K562 (cell line): ENCODE data around the gene SORL1-AS1.

Source experiments
- ATAC-seq: fragments of 200-7000 bp; cut with Tn5 transposase; 3 replicates; pipeline ENCODE4 v1.9.1; 2020; ENCODE audit warnings: moderate library complexity
- BruUV-seq: library from RNA; stranded (reverse); fragments of 400-500 nt; replicated peaks from 2 replicates; lab custom pipeline; 2021; lab: Mats Ljungman, UMichigan
- CTCF ChIA-PET: fragments of 300-600 bp; formaldehyde crosslinking; extraction: SDS; loops from one replicate; lab custom pipeline; 2021; ENCODE audit warnings: low intra/inter-chr PET ratio; lab: Yijun Ruan, JAX
- POLR2A ChIA-PET: fragments of 300-600, 350-650 bp; sonication (Branson Sonifier 250); formaldehyde crosslinking; extraction: SDS; loops from one replicate; lab custom pipeline; 2021; ENCODE audit warnings: antibody characterized with exemption, inconsistent platforms; lab: Yijun Ruan, JAX
- DNase-seq, 4 experiments: peaks; one replicate each; pipeline versions ENCODE4 v3.0.0 to v3.0.0-alpha.2; 2011 to 2018; ENCODE audit warnings: low spot score in 3 of 4, mixed read lengths in 3 of 4; ENCODE audit errors: extremely low read depth in 1 of 4
- FAIRE-seq: peaks from 2 replicates; lab custom pipeline; 2011; peaks lifted over from hg19 to GRCh38; lab: Jason Lieb, UNC
- H2AFZ ChIP-seq: 2 replicates; pipeline ENCODE4 v1.6.0; 2011; ENCODE audit warnings: low read depth, low read length, control low read depth, inconsistent platforms
- H3K27ac ChIP-seq: fragments of 200-600 bp; 3 replicates; pipeline ENCODE4 v1.8.0; 2011; ENCODE audit warnings: low read depth, mild to moderate bottlenecking, control low read depth, inconsistent platforms, low read length, moderate library complexity, mixed read lengths; ENCODE audit errors: extremely low read depth
- H3K27me3 ChIP-seq, 2 experiments: fragments of 300-600 bp in 1 of 2; 2 replicates in 1 of 2; 3 replicates in 1 of 2; pipeline versions ENCODE4 v1.6.0 to v1.8.0; 2011; ENCODE audit warnings: inconsistent platforms in 2 of 2, low read length in 2 of 2, mild to moderate bottlenecking in 1 of 2, mixed read lengths in 1 of 2, moderate library complexity in 1 of 2; ENCODE audit not compliant: control insufficient read depth in 2 of 2, insufficient read depth in 2 of 2
- H3K36me3 ChIP-seq: fragments of 300-600 bp; 3 replicates; pipeline ENCODE4 v1.8.0; 2011; ENCODE audit warnings: mild to moderate bottlenecking, low read length, inconsistent platforms; ENCODE audit not compliant: control insufficient read depth, insufficient read depth
- H3K4me1 ChIP-seq, 2 experiments: fragments of 200-600 bp in 1 of 2; replicated peaks in 1 of 2; 2 replicates in 1 of 2; 3 replicates in 1 of 2; pipeline versions ENCODE4 v1.5.1 to v1.8.0; 2011; ENCODE audit warnings: inconsistent platforms in 2 of 2, low read length in 2 of 2, mild to moderate bottlenecking in 1 of 2, mixed read lengths in 1 of 2, moderate library complexity in 1 of 2; ENCODE audit not compliant: control insufficient read depth in 2 of 2, insufficient read depth in 2 of 2
- H3K4me2 ChIP-seq: 2 replicates; pipeline ENCODE4 v1.6.1; 2011; ENCODE audit warnings: low read length, control low read depth, inconsistent platforms, mixed read lengths; ENCODE audit not compliant: insufficient read depth
- H3K4me3 ChIP-seq: fragments of 200-600 bp; sonication (generic), shearing (Covaris generic); 2 replicates; pipeline ENCODE4 v1.5.1; 2016; ENCODE audit warnings: control low read depth, inconsistent platforms
- H3K79me2 ChIP-seq: fragments of 200-600 bp; 3 replicates; pipeline ENCODE4 v1.8.0; 2011; ENCODE audit warnings: low read length, inconsistent platforms; ENCODE audit not compliant: control insufficient read depth, insufficient read depth
- H3K9ac ChIP-seq, 2 experiments: 2 replicates each; pipeline versions ENCODE4 v1.6.0 to v1.6.1; 2011; ENCODE audit warnings: low read depth in 2 of 2, low read length in 2 of 2, control low read depth in 1 of 2, inconsistent platforms in 1 of 2, mild to moderate bottlenecking in 1 of 2, mixed read lengths in 1 of 2; ENCODE audit not compliant: insufficient read depth in 1 of 2
- H3K9me1 ChIP-seq: one replicate; pipeline ENCODE4 v1.6.0; 2011; ENCODE audit warnings: inconsistent platforms, mild to moderate bottlenecking, low read length, moderate library complexity; ENCODE audit not compliant: control insufficient read depth, insufficient read depth
- H3K9me3 ChIP-seq: replicated peaks from 2 replicates; pipeline ENCODE4 v1.5.1; 2011; ENCODE audit warnings: low read depth, low read length, inconsistent platforms; ENCODE audit not compliant: control insufficient read depth, insufficient read depth
- H4K20me1 ChIP-seq: replicated peaks from 2 replicates; pipeline ENCODE4 v1.6.1; 2011; ENCODE audit warnings: low read length, inconsistent platforms, mixed read lengths; ENCODE audit not compliant: control insufficient read depth, insufficient read depth
- CBFB ChIP-seq: sonication (generic); formaldehyde crosslinking; IDR thresholded peaks from 2 replicates; pipeline ENCODE4 v1.4.0; 2020; ENCODE audit warnings: mild to moderate bottlenecking, missing genetic modification reagents
- CBX1 ChIP-seq: sonication (generic); IDR thresholded peaks from 2 replicates; pipeline ENCODE4 v1.6.1; 2016; ENCODE audit warnings: antibody characterized with exemption, low read depth, mild to moderate bottlenecking
- FOXK1 ChIP-seq: sonication (generic); formaldehyde crosslinking; IDR thresholded peaks from 2 replicates; pipeline ENCODE4 v1.8.0; 2022; ENCODE audit warnings: missing genetic modification reagents, mild to moderate bottlenecking, borderline replicate concordance
- MAFG ChIP-seq: fragments of 450-650 bp; conservative IDR thresholded peaks from 2 replicates; pipeline ENCODE4 v1.6.1; 2016; ENCODE audit warnings: missing genetic modification characterization, missing compliant biosample characterization
- MECOM ChIP-seq: fragments of 250-450 bp; sonication (Bioruptor Pico); IDR thresholded peaks from 2 replicates; pipeline ENCODE4 v1.8.0; 2022; ENCODE audit warnings: inconsistent platforms
- OTX1 ChIP-seq: fragments of 450-650 bp; formaldehyde crosslinking; IDR thresholded peaks from 2 replicates; pipeline ENCODE4 v1.4.0; 2022; ENCODE audit warnings: mild to moderate bottlenecking
- RBM39 ChIP-seq: fragments of 200-400 bp; formaldehyde crosslinking; optimal IDR thresholded peaks from 2 replicates; pipeline ENCODE3; 2018; ENCODE audit warnings: low read depth, low read length
- SIN3A ChIP-seq, 2 experiments: fragments of 150-350 bp in 1 of 2; IDR thresholded peaks; 2 replicates each; pipeline ENCODE4 v1.6.1; 2011 to 2016; ENCODE audit warnings: borderline replicate concordance in 2 of 2, low read depth in 2 of 2, low read length in 2 of 2, mild to moderate bottlenecking in 2 of 2, moderate library complexity in 2 of 2; ENCODE audit not compliant: control insufficient read depth in 1 of 2
- THAP12 ChIP-seq: fragments of 250-450 bp; sonication (Bioruptor Pico); IDR thresholded peaks from 2 replicates; pipeline ENCODE4 v1.9.0; 2021; ENCODE audit warnings: mild to moderate bottlenecking, inconsistent platforms
- ZNF134 ChIP-seq: fragments of 250-450 bp; sonication (Bioruptor Pico); conservative IDR thresholded peaks from 2 replicates; pipeline ENCODE4 v1.4.0; 2020
- ZNF224 ChIP-seq: sonication (generic); formaldehyde crosslinking; IDR thresholded peaks from 2 replicates; pipeline ENCODE4 v1.8.0; 2022; ENCODE audit warnings: mild to moderate bottlenecking, missing genetic modification reagents
- ZNF253 ChIP-seq: fragments of 250-450 bp; sonication (Bioruptor Pico); conservative IDR thresholded peaks from 2 replicates; pipeline ENCODE4 v1.6.1; 2021; ENCODE audit warnings: mild to moderate bottlenecking
- ZNF561 ChIP-seq: fragments of 450-650 bp; formaldehyde crosslinking; conservative IDR thresholded peaks from 2 replicates; pipeline ENCODE4 v1.4.0; 2020; ENCODE audit warnings: mild to moderate bottlenecking, moderate library complexity
- WGBS: fragments of 100-300 bp; shearing (Covaris generic); methylation state at CpG from one replicate; pipeline ENCODE4 v1.1.6; 2016; ENCODE audit warnings: low coverage, mixed read lengths; ENCODE audit not compliant: insufficient coverage; ENCODE audit errors: missing lambda C conversion rate; 5-methylcytosine and 5-hydroxymethylcytosine counted together
- in situ Hi-C: fragments of 300-500 bp; cut with MboI; formaldehyde crosslinking; loops from 4 replicates; pipeline ENCODE4 v1.15.0; 2018; ENCODE audit warnings: inconsistent platforms, mixed read lengths
- intact Hi-C: fragments of 100-400 bp; cut with micrococcal nuclease; formaldehyde crosslinking; loops from 2 replicates; pipeline ENCODE4 v1.14.2; 2022
- TF ChIP-seq, protein P1 (sequence below): fragments of 250-450 bp; sonication (Bioruptor Pico); IDR thresholded peaks from 2 replicates; pipeline ENCODE4 v1.8.0; 2022; ENCODE audit warnings: inconsistent platforms, mild to moderate bottlenecking, moderate library complexity, borderline replicate concordance
- TF ChIP-seq, protein P2 (sequence below), 2 experiments: fragments of 450-650 bp in 1 of 2; sonication (generic) in 1 of 2; formaldehyde crosslinking; conservative IDR thresholded peaks; 2 replicates each; pipeline versions ENCODE4 v1.4.0 to v1.8.1; 2020 to 2022; ENCODE audit warnings: mild to moderate bottlenecking in 1 of 2, missing genetic modification reagents in 1 of 2

SORL1-AS1 gene

GRCh38 chr11:121445071-121445768 is 7.5 kb downstream of the SORL1-AS1 start:
- WGBS, result under 1% methylated on average over 14 of the region's 14 CpGs
- ChIA-PET CTCF (no interaction called here), POLR2A (no interaction called here)
- Histone ChIP-seq H3K27me3 (peaks cover 0 to 5% of the 10 kb centered on the region in 2 experiments; a peak in 1 of 5 replicates), H3K79me2 (no peaks in the 10 kb centered on the region), H2AFZ (no peak overlapping the region), H3K27ac (no peak overlapping the region), H3K9me3 (no peaks in the 10 kb centered on the region), H3K4me3 (no peak overlapping the region), H3K9ac (no peak overlapping the region), H3K9me1 (no peaks in the 10 kb centered on the region), H3K4me1 (no peaks in the 10 kb centered on the region), H3K4me2 (no peak overlapping the region), H4K20me1 (no peaks in the 10 kb centered on the region), H3K36me3 (no peaks in the 10 kb centered on the region)
- TF ChIP-seq THAP12 (CRISPR knock-in tag) (no peak), CBX1 (no peak), OTX1 (CRISPR knock-in tag) (no peak), FOXK1 (no peak), ZNF134 (CRISPR knock-in tag) (no peak), RBM39 (no peak), ZNF561 (no peak), ZNF224 (CRISPR knock-in tag) (no peak), SIN3A (IDR thresholded peaks at IDR 0.05; ENCODE audit: borderline replicate concordance in 2 of 2, control insufficient read depth in 1 of 2, low read depth in 2 of 2, low read length in 2 of 2) (no peak), ZNF253 (CRISPR knock-in tag) (no peak), CBFB (CRISPR knock-in tag) (no peak), MAFG (tag) (no peak), MECOM (CRISPR knock-in tag) (no peak)
- TF ChIP-seq, protein P1, sequence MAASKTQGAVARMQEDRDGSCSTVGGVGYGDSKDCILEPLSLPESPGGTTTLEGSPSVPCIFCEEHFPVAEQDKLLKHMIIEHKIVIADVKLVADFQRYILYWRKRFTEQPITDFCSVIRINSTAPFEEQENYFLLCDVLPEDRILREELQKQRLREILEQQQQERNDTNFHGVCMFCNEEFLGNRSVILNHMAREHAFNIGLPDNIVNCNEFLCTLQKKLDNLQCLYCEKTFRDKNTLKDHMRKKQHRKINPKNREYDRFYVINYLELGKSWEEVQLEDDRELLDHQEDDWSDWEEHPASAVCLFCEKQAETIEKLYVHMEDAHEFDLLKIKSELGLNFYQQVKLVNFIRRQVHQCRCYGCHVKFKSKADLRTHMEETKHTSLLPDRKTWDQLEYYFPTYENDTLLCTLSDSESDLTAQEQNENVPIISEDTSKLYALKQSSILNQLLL (CRISPR knock-in tag), result no peak
- TF ChIP-seq, protein P2, sequence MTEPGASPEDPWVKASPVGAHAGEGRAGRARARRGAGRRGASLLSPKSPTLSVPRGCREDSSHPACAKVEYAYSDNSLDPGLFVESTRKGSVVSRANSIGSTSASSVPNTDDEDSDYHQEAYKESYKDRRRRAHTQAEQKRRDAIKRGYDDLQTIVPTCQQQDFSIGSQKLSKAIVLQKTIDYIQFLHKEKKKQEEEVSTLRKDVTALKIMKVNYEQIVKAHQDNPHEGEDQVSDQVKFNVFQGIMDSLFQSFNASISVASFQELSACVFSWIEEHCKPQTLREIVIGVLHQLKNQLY (CRISPR knock-in tag; conservative IDR thresholded peaks at IDR 0.05), result no peak
- in situ Hi-C loops, result no loop called here
- DNase-seq (no peak), FAIRE-seq (no peak), ATAC-seq (no peak)
- intact Hi-C loops, result no loop called here
- no TSS peak for BruUV-seq
